Measurements from ENCODE around the gene KIF18B.

Gene KIF18B

DNA sequence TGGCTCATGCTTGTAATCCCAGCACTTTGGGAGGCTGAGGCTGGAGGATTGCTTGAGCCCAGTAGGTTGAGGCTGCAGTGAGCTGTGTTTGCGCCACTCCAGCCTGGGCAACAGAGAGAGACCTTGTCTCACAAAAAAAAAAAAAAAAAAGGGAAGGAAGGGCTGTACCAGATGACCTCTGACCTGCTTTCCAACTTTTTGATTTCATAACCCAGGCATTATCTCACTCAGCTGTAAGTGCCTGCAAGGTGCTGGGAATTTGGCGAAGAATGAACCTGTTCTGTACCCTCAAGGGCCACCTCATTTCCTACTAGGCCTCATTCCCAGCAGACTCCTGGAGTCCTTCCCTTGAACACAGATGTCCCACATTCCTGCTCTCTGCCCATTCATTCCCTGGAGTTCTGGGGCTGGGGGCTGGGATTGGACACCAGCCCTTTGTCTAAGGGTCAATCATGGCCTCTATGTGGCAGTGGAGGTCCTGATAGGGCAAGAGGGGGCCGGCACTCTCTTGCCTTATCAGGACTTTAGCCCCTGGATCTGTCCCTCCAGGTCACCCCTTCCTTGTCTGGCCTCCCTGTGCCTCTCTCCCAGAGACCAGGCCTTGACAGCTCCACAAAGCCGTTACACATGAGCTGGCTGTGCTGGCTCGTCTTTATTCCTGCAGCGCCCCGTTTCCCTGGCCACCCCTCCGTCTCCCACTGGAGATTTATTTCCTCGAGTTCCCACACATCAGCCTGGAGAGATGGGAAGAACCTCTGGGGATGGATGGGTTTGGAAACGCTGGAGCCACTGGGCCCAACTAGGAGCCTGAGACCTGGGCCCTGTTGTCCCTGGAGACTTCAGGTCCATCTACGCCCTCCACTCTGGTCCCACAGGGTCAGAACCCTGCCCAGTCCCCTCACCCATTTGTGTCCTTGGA is 31.5 kb downstream of the KIF18B start:
- no peak for DNase-seq

DNA sequence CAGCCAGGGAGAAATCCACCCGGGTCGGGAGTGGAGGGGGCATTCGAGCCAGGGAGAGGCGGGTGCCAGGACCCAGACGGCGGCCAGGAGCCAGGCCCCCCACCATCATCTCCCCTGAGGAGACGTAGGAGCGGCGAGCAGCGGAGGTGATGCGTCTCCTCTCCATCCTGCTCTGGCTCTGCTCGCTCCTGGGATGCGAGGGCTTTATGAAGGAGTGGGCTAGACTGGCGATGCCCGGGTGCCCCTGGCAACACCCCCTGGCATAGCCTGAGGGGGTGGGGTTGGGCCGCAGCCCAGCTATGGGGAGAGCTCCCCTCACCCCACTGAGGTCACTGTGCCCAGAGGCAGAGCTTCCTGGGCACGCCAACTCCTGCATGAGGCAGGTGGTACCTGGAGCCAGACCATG is 32.2 kb downstream of the KIF18B start, which contains the start of gene GFAP:
Gene GFAP (minus strand): TSS at position 180 of the 406 bp plus-strand sequence. CDS start 14 bp downstream, at position 166.
- DNase-seq = no peak

DNA sequence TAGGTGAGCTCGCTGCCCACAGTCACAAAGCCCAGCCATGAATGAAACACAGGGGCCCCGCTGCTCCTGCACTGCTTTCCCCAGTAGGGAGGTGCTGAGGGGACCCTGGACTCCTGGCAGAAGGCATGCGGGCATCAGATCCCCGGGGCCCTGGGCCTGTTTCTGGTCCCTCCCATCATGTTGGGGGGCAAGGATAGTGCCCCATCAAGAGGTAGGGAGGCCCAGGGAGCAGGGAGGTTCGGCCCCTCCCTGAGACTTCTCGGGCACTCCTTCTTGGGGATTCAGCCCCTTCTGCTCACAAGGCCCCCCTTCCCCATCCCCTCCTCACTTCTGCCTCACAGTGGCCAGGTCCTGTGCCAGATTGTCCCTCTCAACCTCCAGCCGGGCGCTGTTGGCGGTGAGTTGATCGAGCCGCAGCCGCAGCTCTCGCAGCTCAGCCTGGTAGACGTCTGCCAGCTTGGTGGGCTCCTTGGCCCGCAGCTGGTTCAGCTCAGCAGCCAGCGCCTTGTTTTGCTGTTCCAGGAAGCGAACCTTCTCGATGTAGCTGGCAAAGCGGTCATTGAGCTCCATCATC is 32.8 kb downstream of the KIF18B start:
- no peak for DNase-seq

DNA sequence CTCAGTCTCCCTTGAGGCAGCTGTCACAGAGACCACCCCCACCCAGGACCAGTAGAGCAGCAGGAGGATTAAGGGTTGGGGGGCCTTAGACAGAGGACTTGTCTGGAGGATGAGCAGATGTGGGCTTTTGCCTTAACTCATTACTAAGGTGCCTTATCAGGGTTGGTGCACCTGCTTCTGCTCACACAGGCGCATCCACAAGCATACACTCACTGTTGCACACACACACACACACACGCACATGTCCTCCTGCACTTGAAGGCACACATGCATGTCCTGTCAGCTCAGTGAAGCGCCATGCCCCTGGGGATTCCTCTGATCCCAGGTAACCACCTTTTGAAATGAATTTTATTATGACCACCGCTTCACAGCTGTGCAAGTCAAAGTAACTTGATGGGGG is 33.4 kb downstream of the KIF18B start:
- no peak for DNase-seq

DNA sequence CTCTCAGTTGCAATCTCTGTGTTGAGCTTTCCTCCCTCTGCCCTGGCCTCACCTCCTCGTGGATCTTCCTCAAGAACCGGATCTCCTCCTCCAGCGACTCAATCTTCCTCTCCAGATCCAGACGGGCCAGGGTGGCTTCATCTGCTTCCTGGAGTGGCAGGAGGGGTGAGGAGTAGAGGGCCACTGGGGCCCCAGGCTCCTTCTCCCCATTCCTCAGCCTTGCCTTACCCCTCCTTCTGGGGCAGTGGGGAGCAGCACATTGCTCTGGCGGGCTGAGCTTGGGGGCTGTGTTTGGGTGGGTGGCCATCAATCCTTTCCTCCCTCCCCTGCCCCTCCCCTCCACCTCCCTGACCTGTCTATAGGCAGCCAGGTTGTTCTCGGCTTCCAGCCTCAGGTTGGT is 33.9 kb downstream of the KIF18B start:
- no peak for DNase-seq

DNA sequence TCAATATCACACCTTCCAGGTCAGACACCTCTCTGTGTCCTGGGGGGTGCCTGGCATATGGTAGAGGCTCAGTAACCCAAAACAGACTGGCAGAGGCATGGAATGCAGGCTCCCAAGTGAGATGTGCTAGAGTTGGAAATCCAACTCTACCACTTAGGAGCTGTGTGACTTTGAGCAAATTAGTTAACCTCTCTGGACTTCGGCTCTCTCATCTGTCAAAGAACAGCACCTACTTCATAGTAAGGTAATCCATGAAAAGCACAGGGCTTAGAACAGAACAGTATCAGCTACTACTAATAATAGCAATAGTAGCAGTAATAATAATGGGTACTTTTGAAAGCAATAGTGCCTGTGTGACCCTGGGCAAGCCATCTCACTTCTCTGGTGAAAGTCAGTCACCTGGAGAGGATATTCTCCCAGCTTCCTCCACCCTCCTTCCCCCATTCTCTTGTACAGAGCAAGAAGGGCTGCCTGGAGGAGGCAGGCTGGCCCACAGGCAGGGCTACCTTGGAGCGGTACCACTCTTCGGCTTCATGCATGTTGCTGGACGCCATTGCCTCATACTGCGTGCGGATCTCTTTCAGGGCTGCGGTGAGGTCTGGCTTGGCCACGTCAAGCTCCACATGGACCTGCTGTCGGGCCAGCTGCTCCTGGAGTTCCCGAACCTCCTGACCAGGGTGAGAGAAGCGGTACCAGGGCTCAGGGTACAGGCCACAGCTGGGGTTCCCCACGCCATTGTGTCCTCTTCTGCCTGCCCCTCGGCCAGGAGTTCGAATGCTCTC is 34.6 kb downstream of the KIF18B start:
- no peak for DNase-seq

DNA sequence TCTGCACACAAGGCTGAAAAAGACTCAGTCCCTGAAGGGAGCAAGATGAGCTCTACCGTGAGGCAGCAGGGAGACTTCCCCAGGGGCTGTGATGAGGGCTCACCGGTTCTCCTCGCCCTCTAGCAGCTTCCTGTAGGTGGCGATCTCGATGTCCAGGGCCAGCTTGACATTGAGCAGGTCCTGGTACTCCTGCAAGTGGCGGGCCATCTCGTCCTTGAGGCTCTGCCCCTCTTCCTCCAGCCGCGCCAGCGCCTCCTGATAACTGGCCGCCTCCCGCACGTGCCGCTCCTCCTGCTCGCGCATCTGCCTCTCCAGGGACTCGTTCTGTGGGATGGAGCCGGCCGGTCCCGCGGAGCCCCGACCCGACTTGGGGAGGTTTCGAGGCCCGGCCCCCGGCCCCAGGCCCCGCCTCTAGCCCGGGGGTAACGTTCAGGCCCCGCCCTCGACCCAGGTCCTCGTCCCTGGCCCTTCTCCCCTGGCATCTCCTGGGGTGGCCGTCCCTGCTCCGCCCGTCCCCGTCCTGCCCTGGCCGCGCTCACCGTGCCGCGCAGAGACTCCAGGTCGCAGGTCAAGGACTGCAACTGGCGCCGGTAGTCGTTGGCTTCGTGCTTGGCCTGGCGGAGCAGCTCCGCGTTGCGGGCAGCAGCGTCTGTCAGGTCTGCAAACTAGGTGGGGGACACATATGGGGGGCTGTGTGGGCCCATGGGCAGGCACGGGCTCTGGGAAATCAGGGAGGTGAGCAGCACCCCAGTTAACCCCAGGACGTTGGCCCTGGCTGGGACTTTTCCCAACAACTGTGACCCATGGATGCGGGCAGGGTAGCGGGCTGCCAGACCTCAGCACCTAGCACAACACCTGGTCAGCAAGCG is 36.2 kb downstream of the KIF18B start:
- DNase-seq = peak; percentile 36

DNA sequence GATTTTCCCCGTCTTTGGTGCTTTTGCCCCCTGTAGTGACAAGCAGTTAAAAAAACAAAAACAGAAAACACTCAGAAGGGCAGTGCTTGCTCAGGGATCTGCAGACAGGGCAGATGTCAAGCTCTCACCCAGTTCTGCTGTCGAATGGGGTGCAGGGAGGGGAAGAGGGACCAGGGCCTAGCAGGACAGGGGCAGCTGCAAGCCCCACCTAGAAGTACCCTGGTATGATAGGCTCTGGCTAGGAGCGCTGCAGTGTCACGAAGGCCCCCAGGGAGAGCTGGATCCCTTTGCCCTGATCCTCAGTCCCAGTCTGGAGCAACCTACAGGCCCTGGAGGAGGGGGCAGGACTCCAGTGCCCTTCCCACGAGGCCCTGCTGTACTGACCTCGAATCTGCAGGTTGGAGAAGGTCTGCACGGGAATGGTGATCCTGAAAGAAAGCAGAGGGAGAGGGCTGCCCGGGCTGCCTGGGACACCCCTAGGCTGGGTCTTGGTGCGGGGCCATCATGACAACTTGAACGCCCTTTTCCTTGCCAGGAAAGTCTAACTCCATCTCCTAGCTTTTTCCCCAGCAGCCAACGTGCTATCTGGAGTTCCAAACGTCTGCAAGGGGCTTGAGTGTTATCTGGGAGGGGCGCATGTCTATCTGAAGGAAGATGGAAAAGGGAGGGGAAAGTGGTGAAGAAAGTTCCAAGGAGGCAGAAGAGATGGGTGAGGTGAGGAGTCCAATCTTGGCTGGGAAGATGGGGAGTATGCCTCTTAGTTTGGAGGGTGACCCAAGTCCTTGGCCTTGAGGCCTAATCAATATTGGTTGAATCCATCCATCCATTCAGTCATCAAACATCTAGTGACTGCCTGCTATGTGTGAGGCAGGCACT is 37.1 kb downstream of the KIF18B start:
- DNase-seq = no peak

DNA sequence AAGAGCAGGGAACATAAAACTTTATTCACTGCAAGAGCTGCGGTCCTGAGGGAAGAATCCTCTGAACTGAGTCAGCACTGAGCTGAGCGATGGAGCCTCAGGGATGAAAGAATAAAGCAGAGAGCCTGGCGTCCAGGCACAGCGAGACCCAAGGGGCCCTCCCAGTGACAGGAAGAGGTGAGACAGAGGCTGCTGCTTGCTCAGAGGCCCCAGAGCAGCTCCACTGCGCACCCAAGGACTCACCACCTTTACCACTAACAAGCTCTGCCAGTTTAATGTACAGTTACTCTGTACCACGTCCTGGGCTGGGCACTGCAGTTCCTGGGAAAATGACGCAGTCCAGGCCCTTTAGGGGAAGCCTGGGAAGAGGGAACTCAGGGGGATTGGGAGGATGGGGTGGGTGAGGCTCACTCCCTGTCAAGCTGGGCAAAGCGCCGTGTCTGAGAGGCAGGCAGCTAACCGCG is 37.9 kb downstream of the KIF18B start:
- DNase-seq = no peak

DNA sequence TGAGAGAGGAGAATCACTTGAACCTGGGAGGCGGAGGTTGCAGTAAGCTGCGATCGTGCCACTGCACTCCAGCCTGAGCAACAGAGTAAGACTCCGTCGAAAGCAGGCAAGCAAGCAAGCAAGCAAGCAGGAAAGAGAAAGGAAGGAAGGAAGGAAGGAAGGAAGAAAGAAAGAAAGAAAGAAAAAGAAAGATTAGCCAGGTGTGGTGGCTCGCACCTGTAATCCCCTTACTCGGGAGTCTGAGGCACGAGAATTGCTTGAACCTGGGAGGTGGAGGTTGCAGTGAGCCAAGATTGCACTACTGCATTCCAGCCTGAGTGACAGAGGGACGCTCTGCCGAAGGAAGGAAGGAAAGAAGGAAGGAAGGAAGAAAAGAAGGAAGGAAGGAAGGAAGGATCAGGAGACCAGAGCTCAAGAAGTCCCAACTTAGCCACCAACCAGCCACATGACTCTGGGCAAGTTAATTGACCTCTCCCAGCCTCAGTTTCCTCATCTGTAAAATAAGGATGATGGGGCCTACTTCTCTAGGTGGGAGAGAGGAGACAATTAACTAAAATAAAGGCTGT is 38.7 kb downstream of the KIF18B start:
- DNase-seq = no peak

DNA sequence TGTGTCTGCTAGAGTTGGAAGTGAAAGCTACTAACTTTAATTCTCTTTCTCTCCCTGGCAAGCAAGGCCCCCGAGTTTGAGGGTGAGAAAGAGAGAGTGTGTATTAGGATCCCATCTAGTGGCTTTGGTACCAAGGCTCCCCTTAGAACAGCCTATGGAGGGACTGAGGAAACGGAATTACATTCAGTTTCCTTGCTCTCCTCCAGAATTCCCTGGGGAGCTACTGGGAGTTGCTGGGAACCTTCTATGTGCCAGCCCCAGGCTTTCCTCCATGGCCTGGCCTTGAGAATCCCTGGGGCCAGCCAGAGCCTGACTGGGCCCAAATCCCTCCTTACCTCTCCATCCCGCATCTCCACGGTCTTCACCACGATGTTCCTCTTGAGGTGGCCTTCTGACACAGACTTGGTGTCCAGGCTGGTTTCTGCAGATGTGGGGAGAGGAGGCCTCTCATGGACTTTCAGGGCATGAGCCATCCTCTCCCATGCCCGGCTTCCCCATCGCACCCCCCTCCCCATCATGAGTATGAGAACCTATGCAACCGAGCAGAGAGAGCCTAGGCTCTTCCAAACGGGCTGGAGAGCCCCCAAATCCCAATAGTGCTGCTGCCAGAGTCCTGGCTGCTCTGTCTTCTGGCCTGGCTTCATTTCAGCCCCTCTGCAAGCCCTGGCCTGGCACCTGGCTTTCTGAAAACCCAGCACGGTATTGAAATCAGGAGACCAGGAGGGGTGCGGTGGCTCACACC is 39.7 kb downstream of the KIF18B start:
- DNase-seq = no peak

DNA sequence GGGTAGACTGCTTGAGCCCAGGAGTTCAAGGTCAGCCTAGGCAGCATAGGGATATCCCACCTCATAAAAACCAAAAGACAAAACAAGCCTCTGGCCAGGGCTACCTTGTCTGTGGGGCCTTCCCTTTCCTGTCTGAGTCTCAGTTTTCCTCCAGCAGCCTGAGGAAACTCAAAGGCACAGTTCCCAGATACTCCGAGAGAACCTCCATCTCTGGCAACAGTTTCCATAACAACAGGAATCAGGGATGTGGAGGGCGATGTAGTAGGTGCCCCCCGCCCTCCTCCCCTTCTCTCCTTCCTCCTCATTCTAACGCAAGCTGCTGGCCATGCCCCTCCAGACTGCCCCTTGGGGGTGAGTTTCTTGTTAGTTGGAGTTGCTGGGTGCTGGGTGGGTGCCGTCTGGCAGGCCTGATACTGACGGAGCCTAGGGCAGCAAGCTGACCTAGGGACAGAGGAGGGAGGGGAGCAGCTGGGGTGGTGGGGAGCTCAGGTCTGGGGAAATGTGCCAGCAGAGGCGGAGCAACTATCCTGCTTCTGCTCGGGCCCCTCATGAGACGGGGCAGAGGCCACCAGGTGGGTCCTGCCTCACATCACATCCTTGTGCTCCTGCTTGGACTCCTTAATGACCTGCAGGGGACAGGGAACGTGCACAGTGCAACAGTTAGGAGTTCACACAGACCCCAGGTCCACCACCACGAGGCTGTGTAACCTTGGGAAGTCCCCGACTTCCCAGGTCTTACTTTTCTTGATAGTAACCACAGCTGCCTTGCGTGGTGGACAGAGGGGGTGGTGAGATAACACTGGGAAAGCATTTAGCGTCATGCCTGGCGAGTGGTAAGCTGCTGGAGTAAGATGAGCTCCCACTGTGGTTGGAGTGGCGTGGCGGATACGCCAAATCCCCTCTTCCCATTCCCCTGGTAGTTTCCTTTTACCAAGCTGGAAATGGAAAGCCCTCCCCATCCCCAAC is 40.5 kb downstream of the KIF18B start:
- DNase-seq = no peak

DNA sequence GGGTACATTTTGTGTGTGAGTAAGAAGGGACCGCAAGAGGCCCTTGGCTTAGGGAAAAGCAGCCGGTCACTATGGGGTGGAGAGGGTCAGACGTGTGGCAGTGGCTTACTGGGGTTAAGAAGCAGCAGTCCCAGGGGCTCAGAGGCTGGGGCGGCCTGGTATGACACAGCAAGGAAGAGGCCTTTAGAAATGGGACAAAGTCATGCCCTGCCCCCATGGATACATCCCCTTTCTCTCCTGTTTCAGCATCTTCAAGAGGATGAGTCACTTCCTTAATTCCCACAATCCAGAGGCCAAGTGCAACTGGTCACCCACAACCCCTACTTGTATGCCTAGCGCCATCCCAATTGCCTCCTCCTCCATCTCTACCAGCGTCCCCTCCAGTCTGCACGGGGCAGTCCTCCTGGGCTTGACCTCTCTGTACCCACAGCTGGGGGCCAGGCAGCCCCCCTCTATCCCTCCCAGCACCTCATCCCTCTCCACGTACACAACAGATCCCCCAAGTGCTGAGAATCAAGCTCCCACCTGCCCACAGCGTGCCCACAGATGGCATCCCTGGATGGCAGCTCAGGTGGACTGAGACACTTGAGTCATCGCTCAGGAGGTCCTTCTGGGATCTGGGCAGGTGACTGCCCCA is 41.4 kb downstream of the KIF18B start:
- DNase-seq = no peak

DNA sequence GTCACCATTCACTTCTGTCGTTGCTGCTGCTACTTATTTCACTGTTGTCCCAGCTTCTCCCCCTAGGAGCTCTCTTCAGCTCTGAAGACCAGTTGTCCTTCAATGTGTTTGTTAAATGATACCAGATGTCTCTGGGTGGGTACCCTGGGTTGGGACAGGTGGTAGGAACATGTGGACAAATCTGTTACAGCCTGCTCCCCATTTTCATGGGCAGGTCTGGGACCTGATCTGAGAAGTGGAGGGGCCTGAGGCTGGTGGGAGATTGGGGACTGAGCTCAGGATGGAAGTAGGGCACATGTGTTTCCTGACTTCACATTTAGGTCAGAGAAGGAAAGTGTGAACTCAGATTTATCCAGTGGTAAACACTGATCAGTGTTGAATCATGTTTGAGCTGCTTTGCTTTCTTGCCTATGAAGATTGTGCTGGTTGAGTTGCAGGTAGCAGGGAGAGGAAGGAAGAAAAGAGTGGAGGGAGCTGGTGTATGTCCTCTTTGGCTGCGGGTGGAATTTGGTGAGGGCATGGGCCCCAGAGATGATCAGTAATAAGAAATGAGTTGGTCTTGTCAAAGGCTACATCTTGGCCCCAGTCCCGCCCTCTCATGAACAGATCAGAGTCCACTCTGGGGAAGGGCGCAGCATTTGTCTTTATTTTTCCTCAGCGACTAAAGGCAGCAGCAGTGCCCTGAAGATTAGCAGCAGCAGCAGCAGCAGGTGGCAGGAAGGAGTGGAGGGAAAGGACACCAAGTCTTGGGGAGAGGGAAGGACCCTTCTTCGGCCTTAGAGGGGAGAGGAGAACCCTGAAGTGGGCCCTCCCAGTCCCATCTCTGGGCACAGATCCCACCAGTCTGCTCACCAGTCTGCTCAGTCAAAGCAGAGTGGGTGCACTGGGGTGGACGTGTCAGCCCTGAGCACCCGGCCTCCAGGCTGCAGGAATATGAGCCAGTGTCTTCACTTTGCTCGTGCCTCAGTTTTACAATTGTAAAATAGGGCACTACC is 42.3 kb downstream of the KIF18B start:
- DNase-seq = no peak

DNA sequence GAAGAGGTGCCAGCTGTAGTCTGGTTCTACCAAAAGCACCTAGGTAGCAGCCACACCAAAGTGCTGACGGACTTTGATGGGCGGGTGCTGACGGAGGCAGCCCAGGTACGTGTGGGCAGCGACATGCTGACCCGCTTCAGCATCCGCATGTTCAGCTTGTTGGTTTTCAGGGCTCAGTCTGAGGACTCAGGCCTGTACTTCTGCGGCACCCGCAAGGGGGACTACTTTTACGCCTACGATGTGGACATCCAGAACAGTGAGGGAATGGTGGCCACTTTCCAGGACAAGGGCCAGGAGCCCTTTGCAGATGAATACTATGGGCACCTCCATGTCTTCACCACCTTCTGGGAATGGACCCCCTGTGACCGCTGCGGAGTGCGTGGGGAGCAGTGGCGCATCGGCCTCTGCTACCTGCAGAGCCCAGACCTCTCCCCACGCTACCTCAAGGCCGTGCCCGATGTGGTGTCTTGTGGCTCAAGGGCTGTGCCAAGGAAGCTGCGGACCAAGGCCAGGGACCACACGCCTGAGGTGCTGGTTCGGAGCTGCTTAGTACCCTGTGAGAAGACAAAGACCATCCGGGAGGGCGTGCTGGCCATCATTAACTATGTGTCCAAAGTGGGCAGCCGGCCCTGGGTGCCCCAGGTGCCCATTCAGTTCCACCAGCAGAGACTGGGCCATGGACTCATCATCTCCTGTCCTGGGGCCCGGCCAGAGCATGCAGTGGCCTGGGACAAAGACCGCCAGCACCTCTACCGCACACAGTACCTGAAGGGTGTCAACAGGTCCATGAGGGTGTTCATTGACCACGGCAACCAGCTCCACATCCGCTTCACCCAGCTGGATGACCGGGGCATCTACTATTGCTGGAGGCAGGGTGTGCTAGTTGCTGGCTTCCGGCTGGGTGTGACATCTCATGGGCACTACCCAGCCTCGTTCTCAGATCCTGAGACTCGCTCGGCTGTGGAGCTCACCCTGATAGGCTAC is 43.3 kb downstream of the KIF18B start:
- DNase-seq = no peak

All from effector CD4-positive, alpha-beta T cell (primary cell).